Left lung (tissue), 10 donors: ENCODE results near the gene TIAM1. TPM values are rescaled to one million over a fixed set of nuclear protein-coding genes. Genes with fewer than 3 reads are reported as not detected.

Experiments
- ATAC-seq: fragments of 200-7000 bp; cut with Tn5 transposase; one replicate; pipeline ENCODE4 v1.9.1; 2020; ENCODE audit warnings: moderate library complexity
- DNase-seq, 4 donors: peaks; one replicate each; pipeline ENCODE4 v3.0.0-alpha.2; 2013 to 2020
- H3K27ac ChIP-seq, 2 donors: fragments of 200-600 bp; sonication (generic) in 1 of 2; one replicate each; pipeline versions ENCODE4 v1.5.0 to v1.8.0; 2020 to 2021
- H3K27me3 ChIP-seq, 2 donors: fragments of 200-600 bp; sonication (generic) in 1 of 2; one replicate each; pipeline versions ENCODE4 v1.5.0 to v1.8.0; 2020 to 2021
- H3K36me3 ChIP-seq, 2 donors: fragments of 200-600 bp; sonication (generic) in 1 of 2; one replicate each; pipeline versions ENCODE4 v1.5.0 to v1.8.0; 2020 to 2021
- H3K4me1 ChIP-seq, 2 donors: fragments of 200-600 bp; one replicate each; pipeline ENCODE4 v1.8.0; 2021
- H3K4me3 ChIP-seq, 2 donors: fragments of 200-600 bp; sonication (generic) in 1 of 2; one replicate each; pipeline versions ENCODE4 v1.5.0 to v1.8.0; 2020 to 2021; ENCODE audit warnings: mild to moderate bottlenecking in 1 of 2
- H3K9me3 ChIP-seq, 2 donors: fragments of 200-600 bp; sonication (generic) in 1 of 2; one replicate each; pipeline versions ENCODE4 v1.5.0 to v1.8.0; 2020 to 2021
- intact Hi-C, 2 donors: fragments of 100-400 bp; cut with DNase I; formaldehyde crosslinking; loops; one replicate each; pipeline versions ENCODE4 v1.11.2 to v1.14.2; 2022
- polyA plus RNA-seq, 6 donors: library from polyadenylated mRNA; unstranded; fragments of 120-200 nt; gene quantifications; one replicate each; pipeline ENCODE4 v1.2.1, GENCODE V29; 2013; ENCODE audit not compliant: insufficient read length in 6 of 6
- total RNA-seq, 2 donors: library from RNA; stranded (reverse); fragmentation: NEBNext Ultra II Directional; extraction: Animal tissue kit (Norgen Biotek cat#: 25700); gene quantifications; one replicate each; pipeline ENCODE4 v1.2.1, GENCODE V29; 2021
- TF ChIP-seq, protein P1 (sequence below), 2 donors: fragments of 200-600 bp; sonication (generic) in 1 of 2; IDR thresholded peaks; one replicate each; pipeline versions ENCODE4 v1.5.0 to v1.8.0; 2021; ENCODE audit warnings: antibody characterized with exemption in 2 of 2
- donor health status: DM: no; HTN: yes; CAD: no.
- donor health status: DM: no; HTN: no; CAD: no.

The TIAM1 gene
- total and polyA plus RNA-seq, 8 donors = 9.7 to 65.5 (median 49.5) TPM

DNA sequence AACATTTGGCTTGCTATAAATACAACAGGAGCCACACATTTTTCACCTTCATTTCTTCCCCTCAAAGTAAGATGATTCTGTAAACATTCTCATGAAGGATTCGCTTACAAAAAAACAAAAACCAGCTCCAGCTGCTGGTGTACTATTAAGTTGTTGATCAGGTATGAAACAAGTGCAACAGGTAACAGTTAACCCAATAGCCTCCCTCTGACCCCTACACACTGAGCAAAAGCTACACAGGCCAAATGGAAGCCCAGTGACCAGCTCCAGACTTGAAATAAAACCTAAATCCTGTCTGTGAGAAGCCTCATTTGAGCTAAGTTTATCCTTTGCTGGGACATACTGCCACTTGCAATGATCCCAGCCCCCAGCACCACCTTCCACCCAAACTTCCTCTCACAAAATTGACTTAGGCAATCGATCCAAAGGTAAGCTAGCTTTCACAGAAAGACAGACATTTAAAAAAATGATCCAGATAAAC lies 991 bp downstream of the TIAM1 start:
- H3K4me3 ChIP-seq = peak overlapping the region in 1 of 2 donors; percentile 34

DNA sequence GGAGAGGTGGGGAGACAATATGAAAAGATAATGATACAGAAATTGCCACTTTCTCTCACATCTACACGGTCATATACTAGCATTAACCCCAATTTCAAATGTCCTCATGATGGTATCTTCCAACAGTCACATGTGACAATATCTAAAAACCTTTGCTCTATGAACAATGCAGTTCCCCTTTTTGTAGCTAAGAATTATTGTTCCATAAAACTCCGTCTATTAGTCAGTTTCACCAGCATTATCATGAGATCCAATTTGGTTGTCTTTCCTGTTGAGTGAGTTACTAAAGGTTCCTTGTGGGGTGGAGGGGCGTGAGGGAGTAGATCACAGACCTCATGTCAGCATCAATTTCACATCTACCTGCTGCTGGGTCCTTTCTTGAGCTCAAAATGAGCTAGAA lies 1.7 kb downstream of the TIAM1 start:
- Histone ChIP-seq H3K4me3 (no peak overlapping the region), H3K27ac (no peak overlapping the region), H3K27me3 (peaks cover 22 to 71% of the 10 kb centered on the region in 2 donors), H3K4me1 (peaks cover 0 to 5% of the 10 kb centered on the region in 2 donors), H3K36me3 (no peaks in the 10 kb centered on the region), H3K9me3 (no peaks in the 10 kb centered on the region)
- intact Hi-C loops = loop anchor here in 1 of 2 donors (10.0 kb wide), 1 partner anchor 232 kb away; no protein-coding TSS in a partner anchor
- DNase-seq (no peak), ATAC-seq (no peak)
- TF ChIP-seq, protein P1, sequence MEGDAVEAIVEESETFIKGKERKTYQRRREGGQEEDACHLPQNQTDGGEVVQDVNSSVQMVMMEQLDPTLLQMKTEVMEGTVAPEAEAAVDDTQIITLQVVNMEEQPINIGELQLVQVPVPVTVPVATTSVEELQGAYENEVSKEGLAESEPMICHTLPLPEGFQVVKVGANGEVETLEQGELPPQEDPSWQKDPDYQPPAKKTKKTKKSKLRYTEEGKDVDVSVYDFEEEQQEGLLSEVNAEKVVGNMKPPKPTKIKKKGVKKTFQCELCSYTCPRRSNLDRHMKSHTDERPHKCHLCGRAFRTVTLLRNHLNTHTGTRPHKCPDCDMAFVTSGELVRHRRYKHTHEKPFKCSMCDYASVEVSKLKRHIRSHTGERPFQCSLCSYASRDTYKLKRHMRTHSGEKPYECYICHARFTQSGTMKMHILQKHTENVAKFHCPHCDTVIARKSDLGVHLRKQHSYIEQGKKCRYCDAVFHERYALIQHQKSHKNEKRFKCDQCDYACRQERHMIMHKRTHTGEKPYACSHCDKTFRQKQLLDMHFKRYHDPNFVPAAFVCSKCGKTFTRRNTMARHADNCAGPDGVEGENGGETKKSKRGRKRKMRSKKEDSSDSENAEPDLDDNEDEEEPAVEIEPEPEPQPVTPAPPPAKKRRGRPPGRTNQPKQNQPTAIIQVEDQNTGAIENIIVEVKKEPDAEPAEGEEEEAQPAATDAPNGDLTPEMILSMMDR (IDR thresholded peaks at IDR 0.05) = no peak

More for the DNA sequence above, 991 bp downstream of the TIAM1 start:
- Histone ChIP-seq H3K4me1 (peaks cover 0 to 5% of the 10 kb centered on the region in 2 donors), H3K27ac (no peak overlapping the region), H3K36me3 (no peaks in the 10 kb centered on the region), H3K9me3 (no peaks in the 10 kb centered on the region), H3K27me3 (peaks cover 22 to 69% of the 10 kb centered on the region in 2 donors)
- DNase-seq = no peak
- no peak for ATAC-seq
- intact Hi-C loops = loop anchor here in 1 of 2 donors (10.0 kb wide), 1 partner anchor 232 kb away; no protein-coding TSS in a partner anchor
- TF ChIP-seq, protein P1 (IDR thresholded peaks at IDR 0.05) = no peak

DNA sequence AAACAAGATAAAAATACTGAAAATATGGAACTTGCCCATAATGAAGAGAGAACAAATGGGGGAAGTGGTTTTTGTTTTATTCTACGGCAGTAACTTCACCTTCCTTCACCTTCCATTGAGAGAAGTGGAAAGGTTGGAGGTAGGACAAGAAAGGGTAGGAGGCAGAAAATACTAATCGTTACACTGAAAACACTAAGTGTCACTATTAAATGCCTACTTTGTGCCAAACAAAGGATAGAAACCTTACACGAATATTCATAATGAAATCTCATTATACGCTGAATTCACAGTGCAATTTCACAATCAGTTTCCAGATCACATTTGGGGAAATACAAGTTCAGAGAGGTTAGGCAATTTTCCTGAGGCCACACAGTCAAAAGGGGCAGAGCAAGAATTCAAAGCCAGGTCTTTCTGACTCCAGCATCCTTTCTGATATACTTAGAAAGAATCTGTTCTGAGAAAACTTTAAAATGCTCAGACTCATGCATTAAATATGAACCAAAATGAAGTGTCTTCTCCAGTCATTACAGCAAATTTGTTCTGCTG lies 3.0 kb downstream of the TIAM1 start:
- Histone ChIP-seq H3K9me3 (no peaks in the 10 kb centered on the region), H3K4me1 (peaks cover 0 to 5% of the 10 kb centered on the region in 2 donors), H3K4me3 (no peak overlapping the region), H3K27me3 (peaks cover 22 to 62% of the 10 kb centered on the region in 2 donors), H3K27ac (no peak overlapping the region), H3K36me3 (no peaks in the 10 kb centered on the region)
- ATAC-seq = no peak
- DNase-seq = no peak
- TF ChIP-seq, protein P1 (IDR thresholded peaks at IDR 0.05) = no peak
- intact Hi-C loops = loop anchor here in 1 of 2 donors (10.0 kb wide), 1 partner anchor 234 kb away; no protein-coding TSS in a partner anchor

DNA sequence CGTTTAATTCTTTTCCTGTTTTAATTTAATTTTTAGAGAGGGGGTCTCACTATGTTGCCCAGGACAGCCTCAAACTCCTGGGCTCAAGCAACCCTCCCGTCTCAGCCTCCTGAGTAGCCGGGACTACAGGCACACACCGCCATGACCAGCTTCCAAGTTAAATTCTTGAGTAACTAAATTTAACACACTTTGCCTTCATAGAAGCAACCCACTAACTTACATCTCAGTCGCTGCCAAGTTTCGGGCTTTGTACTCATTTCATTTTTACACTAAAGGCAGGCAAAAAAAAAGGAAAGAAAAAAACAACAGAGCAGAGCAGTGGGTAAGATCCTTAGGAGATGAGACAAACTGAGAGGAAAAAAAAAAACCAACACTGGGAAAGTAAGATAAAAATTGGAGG lies 3.5 kb downstream of the TIAM1 start:
- Histone ChIP-seq H3K4me3 (no peak overlapping the region), H3K27ac (no peak overlapping the region), H3K9me3 (no peaks in the 10 kb centered on the region), H3K36me3 (no peaks in the 10 kb centered on the region), H3K27me3 (peaks cover 22 to 62% of the 10 kb centered on the region in 2 donors), H3K4me1 (peaks cover 0 to 5% of the 10 kb centered on the region in 2 donors)
- intact Hi-C loops = loop anchor here in 1 of 2 donors (10.0 kb wide), 1 partner anchor 234 kb away; no protein-coding TSS in a partner anchor
- ATAC-seq (no peak), DNase-seq (no peak)
- TF ChIP-seq, protein P1 (IDR thresholded peaks at IDR 0.05) = no peak

DNA sequence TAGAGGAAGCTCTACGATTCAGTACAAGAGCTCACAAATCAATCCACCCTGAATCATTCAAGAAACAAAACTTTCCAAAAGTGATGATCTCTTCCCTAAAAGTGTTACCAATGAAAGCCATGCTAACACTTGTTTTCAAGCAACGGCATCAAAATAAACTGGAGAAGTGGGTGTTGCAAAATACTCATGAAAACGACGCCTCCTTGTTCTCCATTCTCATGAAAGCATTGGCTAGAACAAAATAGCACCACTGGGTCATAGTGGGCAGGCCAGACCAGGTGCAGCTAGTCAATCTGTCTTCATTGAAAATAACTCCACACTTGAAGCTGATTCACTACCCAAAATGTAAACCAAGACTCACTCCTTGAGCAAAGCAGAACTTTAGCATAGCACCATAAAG lies 4.3 kb downstream of the TIAM1 start:
- intact Hi-C loops = loop anchor here in 1 of 2 donors (10.0 kb wide), 1 partner anchor 235 kb away; no protein-coding TSS in a partner anchor
- no peak for ATAC-seq

More for the DNA sequence above, 4.3 kb downstream of the TIAM1 start:
- Histone ChIP-seq H3K27ac (no peak overlapping the region), H3K36me3 (no peaks in the 10 kb centered on the region), H3K4me3 (no peak overlapping the region), H3K9me3 (no peaks in the 10 kb centered on the region), H3K4me1 (peaks cover 0 to 5% of the 10 kb centered on the region in 2 donors), H3K27me3 (peaks cover 22 to 56% of the 10 kb centered on the region in 2 donors)
- no peak for DNase-seq
- TF ChIP-seq, protein P1 (IDR thresholded peaks at IDR 0.05) = no peak
